GM19239 (cell line): ENCODE results near the gene RNU6-7.
A peak's percentile ranks its signal among the peaks of the same experiment; 100 is the strongest.

Source experiments
- DNase-seq: peaks from one replicate; pipeline ENCODE4 v3.0.0; 2011; ENCODE audit warnings: low spot score; ENCODE audit not compliant: insufficient read length
- FAIRE-seq: peaks from 2 replicates; lab custom pipeline; 2011; peaks lifted over from hg19 to GRCh38; lab: Jason Lieb, UNC

Gene RNU6-7

GRCh38 chr14:32203928-32204357 is 2.1 kb downstream of the RNU6-7 start:
- FAIRE-seq (no peak), DNase-seq (no peak)

GRCh38 chr14:32205554-32205953 is 3.7 kb downstream of the RNU6-7 start:
- FAIRE-seq, result no peak

GRCh38 chr14:32205984-32206383 is 4.1 kb downstream of the RNU6-7 start:
- DNase-seq, result no peak
- FAIRE-seq, result peak; percentile 72

More at GRCh38 chr14:32205554-32205953, 3.7 kb downstream of the RNU6-7 start:
- no peak for DNase-seq

- FAIRE-seq (no peak), DNase-seq (no peak)
These were observed 4.7 kb downstream of the RNU6-7 start for GRCh38 chr14:32206552-32206951.

- FAIRE-seq (no peak), DNase-seq (no peak)
These were observed 6.6 kb downstream of the RNU6-7 start for GRCh38 chr14:32208490-32208889.

GRCh38 chr14:32209471-32209870 is 7.6 kb downstream of the RNU6-7 start:
- DNase-seq (no peak), FAIRE-seq (no peak)

GRCh38 chr14:32211068-32211404 is 9.2 kb downstream of the RNU6-7 start:
- DNase-seq (no peak), FAIRE-seq (no peak)

GRCh38 chr14:32212833-32213232 is 11.0 kb downstream of the RNU6-7 start:
- DNase-seq, result no peak
- FAIRE-seq, result no peak

- DNase-seq (no peak), FAIRE-seq (no peak)
These were observed 15.5 kb downstream of the RNU6-7 start for GRCh38 chr14:32217301-32217700.

- FAIRE-seq, result no peak
These were observed 23.0 kb downstream of the RNU6-7 start for GRCh38 chr14:32224737-32225377.

GRCh38 chr14:32225378-32225920 is 23.6 kb downstream of the RNU6-7 start:
- DNase-seq (no peak), FAIRE-seq (no peak)

More at GRCh38 chr14:32224737-32225377, 23.0 kb downstream of the RNU6-7 start:
- no peak for DNase-seq

GRCh38 chr14:32226056-32226455 is 24.2 kb downstream of the RNU6-7 start:
- DNase-seq, result no peak
- no peak for FAIRE-seq

GRCh38 chr14:32230181-32230580 is 28.3 kb downstream of the RNU6-7 start:
- FAIRE-seq (no peak), DNase-seq (no peak)

GRCh38 chr14:32230695-32231280 is 28.9 kb downstream of the RNU6-7 start:
- DNase-seq (no peak), FAIRE-seq (no peak)

- FAIRE-seq (no peak), DNase-seq (no peak)
These were observed 30.6 kb downstream of the RNU6-7 start for GRCh38 chr14:32232481-32232880.

- DNase-seq (no peak), FAIRE-seq (no peak)
These were observed 31.4 kb downstream of the RNU6-7 start for GRCh38 chr14:32233260-32233659.

GRCh38 chr14:32244404-32244803 is 42.6 kb downstream of the RNU6-7 start:
- DNase-seq (no peak), FAIRE-seq (no peak)

GRCh38 chr14:32246751-32247150 is 44.9 kb downstream of the RNU6-7 start:
- no peak for FAIRE-seq
- no peak for DNase-seq

- FAIRE-seq, result no peak
- no peak for DNase-seq
These were observed 47.5 kb downstream of the RNU6-7 start for GRCh38 chr14:32249371-32249770.

- no peak for FAIRE-seq
These were observed 47.9 kb downstream of the RNU6-7 start for GRCh38 chr14:32249780-32250179.

GRCh38 chr14:32250681-32251080 is 48.8 kb downstream of the RNU6-7 start:
- DNase-seq (no peak), FAIRE-seq (no peak)

More at GRCh38 chr14:32249780-32250179, 47.9 kb downstream of the RNU6-7 start:
- DNase-seq, result no peak

- DNase-seq, result no peak
- no peak for FAIRE-seq
These were observed 49.7 kb downstream of the RNU6-7 start for GRCh38 chr14:32251530-32251929.
